Ishikawa (cell line): ENCODE data around the gene TXK.

Experiments
- CEBPB ChIP-seq: IDR thresholded peaks from 2 replicates; pipeline ENCODE4 v1.6.1; 2012
- CREB1 ChIP-seq: IDR thresholded peaks from 2 replicates; pipeline ENCODE4 v1.6.1; 2012; ENCODE audit warnings: low read depth
- EGR1 ChIP-seq: IDR thresholded peaks from 2 replicates; pipeline ENCODE4 v1.6.1; 2012
- EP300 ChIP-seq: IDR thresholded peaks from 2 replicates; pipeline ENCODE4 v1.6.1; 2012; ENCODE audit warnings: borderline replicate concordance
- FOXM1 ChIP-seq: IDR thresholded peaks from 2 replicates; pipeline ENCODE4 v1.6.1; 2012; ENCODE audit warnings: low read depth, borderline replicate concordance
- MAX ChIP-seq: IDR thresholded peaks from 2 replicates; pipeline ENCODE4 v1.6.1; 2012
- NFIC ChIP-seq: IDR thresholded peaks from 2 replicates; pipeline ENCODE4 v1.6.1; 2012
- RAD21 ChIP-seq: IDR thresholded peaks from 2 replicates; pipeline ENCODE4 v1.6.1; 2012; ENCODE audit warnings: low read depth
- REST ChIP-seq: IDR thresholded peaks from 2 replicates; pipeline ENCODE4 v1.6.1; 2012; ENCODE audit warnings: low read depth, mild to moderate bottlenecking
- TAF1 ChIP-seq: IDR thresholded peaks from 2 replicates; pipeline ENCODE4 v1.6.1; 2012; ENCODE audit warnings: low read depth, mild to moderate bottlenecking
- TCF12 ChIP-seq: IDR thresholded peaks from 2 replicates; pipeline ENCODE4 v1.6.1; 2012; ENCODE audit warnings: low read depth
- TEAD4 ChIP-seq: IDR thresholded peaks from 2 replicates; pipeline ENCODE4 v1.6.1; 2012
- USF1 ChIP-seq: IDR thresholded peaks from 2 replicates; pipeline ENCODE4 v1.6.1; 2012
- YY1 ChIP-seq: IDR thresholded peaks from 2 replicates; pipeline ENCODE4 v1.6.1; 2012; ENCODE audit warnings: low read depth
- ZBTB7A ChIP-seq: IDR thresholded peaks from 2 replicates; pipeline ENCODE4 v1.6.1; 2012; ENCODE audit warnings: low read depth

TXK gene

GRCh38 chr4:48109413-48110263 is 24.4 kb downstream of the TXK start:
- TF ChIP-seq RAD21 (peak; percentile 66), ZBTB7A (no peak)

- TF ChIP-seq TCF12 = no peak
- no peak for TF ChIP-seq EP300
- TF ChIP-seq USF1 = no peak
- TF ChIP-seq MAX = no peak
- no peak for TF ChIP-seq NFIC
- TF ChIP-seq CEBPB = no peak
- no peak for TF ChIP-seq EGR1
- TF ChIP-seq ZBTB7A = no peak
- no peak for TF ChIP-seq TEAD4
- TF ChIP-seq CREB1 = no peak
- no peak for TF ChIP-seq RAD21
- no peak for TF ChIP-seq REST
- TF ChIP-seq FOXM1 = no peak
- no peak for TF ChIP-seq YY1
- no peak for TF ChIP-seq TAF1
Observed at GRCh38 chr4:48108309-48109073, 25.6 kb downstream of the TXK start.

GRCh38 chr4:48105230-48105629 is 28.8 kb downstream of the TXK start:
- no peak for TF ChIP-seq USF1
- no peak for TF ChIP-seq CREB1
- TF ChIP-seq TEAD4 = no peak
- TF ChIP-seq EP300 = no peak
- no peak for TF ChIP-seq TAF1
- no peak for TF ChIP-seq RAD21
- TF ChIP-seq EGR1 = no peak
- TF ChIP-seq TCF12 = no peak
- no peak for TF ChIP-seq REST
- TF ChIP-seq NFIC = no peak
- no peak for TF ChIP-seq YY1

GRCh38 chr4:48103483-48104139 is 30.4 kb downstream of the TXK start:
- no peak for TF ChIP-seq CREB1

- TF ChIP-seq TEAD4 (peak; percentile 72), CREB1 (no peak), FOXM1 (0 out of 2 replicates have a peak, but pooled peaks have one; percentile 19)
Observed at GRCh38 chr4:48102303-48102702, 31.7 kb downstream of the TXK start.

- no peak for TF ChIP-seq ZBTB7A
- no peak for TF ChIP-seq YY1
- no peak for TF ChIP-seq REST
- no peak for TF ChIP-seq RAD21
- no peak for TF ChIP-seq TAF1
- TF ChIP-seq USF1 = no peak
- no peak for TF ChIP-seq FOXM1
- no peak for TF ChIP-seq CREB1
- TF ChIP-seq TEAD4 = no peak
- no peak for TF ChIP-seq TCF12
- no peak for TF ChIP-seq MAX
- TF ChIP-seq CEBPB = no peak
- TF ChIP-seq NFIC = no peak
Observed at GRCh38 chr4:48100256-48100655, 33.8 kb downstream of the TXK start.
